GM18867 (cell line): ENCODE data around the gene PHACTR2.
A peak's percentile ranks its signal among the peaks of the same experiment; 100 is the strongest.
"Not testable (repeated sequence)": the region's sequence is repeated elsewhere in the genome, so short reads cannot be mapped to it uniquely, and the experiment has no call there.

ENCODE experiments used
- ATAC-seq: cut with Tn5 transposase; IDR thresholded peaks from one replicate; pipeline ENCODE4 v1.9.1; 2021; ENCODE audit warnings: mild to moderate bottlenecking, moderate library complexity; ENCODE audit not compliant: unreplicated experiment

The PHACTR2 gene

GRCh38 chr6:143677891-143678791, at the start of gene PHACTR2:
Gene PHACTR2 (plus strand): TSS chr6:143677965. CDS start chr6:143678164, 199 bp downstream.
- ATAC-seq = no peak

- ATAC-seq = no peak
Observed at GRCh38 chr6:143629104-143630080, 48.4 kb upstream of the PHACTR2 start.

- ATAC-seq = not testable (repeated sequence)
Observed at GRCh38 chr6:143631196-143631595, 46.6 kb upstream of the PHACTR2 start.

GRCh38 chr6:143632894-143633293, 44.9 kb upstream of the PHACTR2 start:
- ATAC-seq = no peak

GRCh38 chr6:143634486-143634885, 43.3 kb upstream of the PHACTR2 start:
- peak; percentile 57 for ATAC-seq

- ATAC-seq = no peak
Observed at GRCh38 chr6:143637691-143638090, 40.1 kb upstream of the PHACTR2 start.

DNA sequence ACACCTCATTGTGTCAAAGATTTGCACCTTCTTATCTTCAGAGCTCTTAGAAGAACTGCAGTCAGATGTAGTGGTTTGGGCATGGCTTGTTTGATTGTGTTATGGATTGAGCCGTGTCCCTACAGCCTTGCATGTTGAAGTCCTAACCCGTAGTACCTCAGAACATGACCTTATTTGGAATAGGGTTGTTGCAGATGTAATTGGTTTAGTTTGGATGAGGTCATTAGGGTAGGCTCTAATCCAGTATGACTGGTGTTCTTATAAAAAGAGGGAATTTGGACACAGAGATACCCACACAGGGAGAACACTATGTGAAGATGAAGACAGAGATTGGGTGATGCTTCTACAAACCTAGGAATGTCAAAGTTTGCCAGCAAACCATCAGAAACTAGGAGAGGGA, 35.4 kb upstream of the PHACTR2 start:
- ATAC-seq = no peak

- ATAC-seq = no peak
Observed at GRCh38 chr6:143647191-143647590, 30.6 kb upstream of the PHACTR2 start.

DNA sequence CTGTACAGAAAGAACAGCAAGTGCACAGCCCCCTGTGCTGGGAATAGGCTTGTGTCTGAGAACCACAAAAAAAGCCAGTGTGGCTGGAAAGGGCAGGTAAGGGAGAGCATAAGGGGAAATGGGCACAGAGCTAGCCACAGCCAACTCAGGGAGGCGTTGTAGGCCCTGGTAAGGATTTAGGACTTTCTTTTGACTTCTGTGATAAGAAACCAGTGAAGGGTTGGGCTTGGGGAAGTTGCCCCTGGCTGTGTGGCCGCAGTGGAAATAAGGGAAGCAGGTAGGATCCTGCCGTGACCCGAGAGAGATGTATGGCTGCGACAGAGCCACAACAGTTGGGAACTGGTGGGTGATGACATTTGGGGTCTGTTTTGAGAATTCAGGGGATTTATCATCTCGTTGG, 30.0 kb upstream of the PHACTR2 start:
- no peak for ATAC-seq

DNA sequence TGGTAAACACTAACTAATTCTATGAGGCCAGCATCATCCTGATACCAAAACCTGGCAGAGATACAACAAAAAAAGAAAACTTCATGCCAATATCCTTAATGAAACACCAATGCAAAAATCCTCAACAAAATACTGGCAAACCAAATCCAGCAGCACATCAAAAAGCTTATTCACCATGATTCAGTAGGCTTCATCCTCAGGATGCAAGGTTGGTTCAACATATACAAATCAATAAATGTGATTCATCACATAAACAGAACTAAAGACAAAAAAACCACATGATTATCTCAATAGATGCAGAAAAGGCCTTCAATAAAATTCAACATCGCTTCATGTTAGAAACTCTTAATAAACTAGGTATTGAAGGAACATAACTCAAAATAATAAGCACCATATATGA, 28.4 kb upstream of the PHACTR2 start:
- ATAC-seq = not testable (repeated sequence)

DNA sequence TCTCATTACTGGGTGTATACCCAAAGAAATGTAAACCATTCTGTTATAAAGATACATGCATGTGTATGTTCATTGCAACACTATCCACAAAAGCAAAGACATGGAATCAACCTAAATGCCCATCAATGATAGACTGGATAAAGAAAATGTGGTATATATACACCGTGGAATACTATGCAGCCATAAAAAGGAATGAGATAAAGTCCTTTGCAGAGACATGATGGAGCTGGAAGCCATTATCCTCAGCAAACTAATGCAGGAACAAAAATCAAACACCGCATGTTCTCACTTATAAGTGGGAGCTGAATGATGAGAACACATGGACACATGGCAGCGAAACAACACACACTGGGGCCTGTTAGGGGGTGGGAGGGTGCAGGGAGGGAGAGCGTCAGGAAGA, 26.4 kb upstream of the PHACTR2 start:
- not testable (repeated sequence) for ATAC-seq

- no peak for ATAC-seq
Observed at GRCh38 chr6:143652841-143653331, 24.9 kb upstream of the PHACTR2 start.

GRCh38 chr6:143655541-143655940, 22.2 kb upstream of the PHACTR2 start:
- ATAC-seq = no peak

- no peak for ATAC-seq
Observed at GRCh38 chr6:143656026-143656425, 21.7 kb upstream of the PHACTR2 start.

GRCh38 chr6:143657809-143658208, 20.0 kb upstream of the PHACTR2 start:
- ATAC-seq = no peak

- ATAC-seq = not testable (repeated sequence)
Observed at GRCh38 chr6:143660170-143660569, 17.6 kb upstream of the PHACTR2 start.

GRCh38 chr6:143664171-143664570, 13.6 kb upstream of the PHACTR2 start:
- no peak for ATAC-seq

- ATAC-seq = not testable (repeated sequence)
Observed at GRCh38 chr6:143666007-143666406, 11.8 kb upstream of the PHACTR2 start.

GRCh38 chr6:143669483-143669882, 8.3 kb upstream of the PHACTR2 start:
- ATAC-seq = not testable (repeated sequence)

DNA sequence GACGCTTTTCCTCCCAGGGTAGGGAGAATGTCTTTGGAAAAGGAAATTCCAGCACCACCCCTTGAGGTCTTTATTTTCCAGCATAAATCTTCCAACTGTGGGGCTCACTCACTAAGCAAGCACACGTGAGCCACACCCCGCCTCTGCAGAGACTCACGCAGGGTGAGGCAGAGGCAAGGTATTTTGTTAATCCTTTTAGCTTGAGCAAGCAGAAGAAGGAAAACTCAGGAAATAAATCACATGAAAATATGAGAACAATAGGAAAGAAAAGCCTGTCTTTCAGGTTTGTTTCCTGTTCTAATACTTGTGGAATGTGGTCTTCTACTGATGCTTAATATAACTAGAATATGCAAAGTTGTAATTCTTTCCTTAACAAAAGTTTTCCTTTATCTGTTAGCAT, 4.1 kb upstream of the PHACTR2 start:
- ATAC-seq = no peak
